ENCODE results near the gene HEXD. TPM values are rescaled to one million over a fixed set of nuclear protein-coding genes. Genes with fewer than 3 reads are reported as not detected.

HEXD gene
- polyA plus RNA-seq, 1 experiment = 9.1 TPM

DNA sequence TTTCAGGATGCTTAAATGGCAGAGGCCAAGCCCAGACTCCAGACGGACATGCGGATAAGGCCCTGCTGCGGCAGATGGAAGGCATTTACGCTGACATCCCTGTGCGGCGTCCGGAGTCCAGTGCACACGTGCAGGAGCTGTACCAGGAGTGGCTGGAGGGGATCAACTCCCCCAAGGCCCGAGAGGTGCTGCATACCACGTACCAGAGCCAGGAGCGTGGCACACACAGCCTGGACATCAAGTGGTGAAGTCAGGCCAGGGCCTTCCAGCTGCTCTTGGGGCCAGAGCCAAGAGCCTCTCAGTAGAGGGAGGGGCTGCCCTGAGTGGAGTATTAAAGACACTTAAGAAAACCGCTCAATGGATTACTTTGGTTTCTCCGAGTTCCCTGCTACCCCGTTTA lies 69.8 kb downstream of the HEXD start:
- POLR2A ChIA-PET = no interaction called here
- H3K27ac ChIP-seq (ENCODE audit: low read depth, low read length) = no peak overlapping the region
- H3K9me3 ChIP-seq (ENCODE audit: control insufficient read depth, insufficient read depth, low read length) = no peaks in the 10 kb centered on the region; the same call in 1 of the 2 replicates
- TF ChIP-seq, protein P1, sequence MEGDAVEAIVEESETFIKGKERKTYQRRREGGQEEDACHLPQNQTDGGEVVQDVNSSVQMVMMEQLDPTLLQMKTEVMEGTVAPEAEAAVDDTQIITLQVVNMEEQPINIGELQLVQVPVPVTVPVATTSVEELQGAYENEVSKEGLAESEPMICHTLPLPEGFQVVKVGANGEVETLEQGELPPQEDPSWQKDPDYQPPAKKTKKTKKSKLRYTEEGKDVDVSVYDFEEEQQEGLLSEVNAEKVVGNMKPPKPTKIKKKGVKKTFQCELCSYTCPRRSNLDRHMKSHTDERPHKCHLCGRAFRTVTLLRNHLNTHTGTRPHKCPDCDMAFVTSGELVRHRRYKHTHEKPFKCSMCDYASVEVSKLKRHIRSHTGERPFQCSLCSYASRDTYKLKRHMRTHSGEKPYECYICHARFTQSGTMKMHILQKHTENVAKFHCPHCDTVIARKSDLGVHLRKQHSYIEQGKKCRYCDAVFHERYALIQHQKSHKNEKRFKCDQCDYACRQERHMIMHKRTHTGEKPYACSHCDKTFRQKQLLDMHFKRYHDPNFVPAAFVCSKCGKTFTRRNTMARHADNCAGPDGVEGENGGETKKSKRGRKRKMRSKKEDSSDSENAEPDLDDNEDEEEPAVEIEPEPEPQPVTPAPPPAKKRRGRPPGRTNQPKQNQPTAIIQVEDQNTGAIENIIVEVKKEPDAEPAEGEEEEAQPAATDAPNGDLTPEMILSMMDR (IDR thresholded peaks at IDR 0.05; ENCODE audit: low read depth, low read length) = no peak
- DNase-seq (ENCODE audit: low read depth, low spot score) = no peak
- no peak overlapping the region for H3K4me3 ChIP-seq (ENCODE audit: low read depth, low read length)
- CTCF ChIA-PET = no interaction called here
- no peaks in the 10 kb centered on the region for H3K27me3 ChIP-seq (ENCODE audit: control insufficient read depth, insufficient read depth, low read length)

DNA sequence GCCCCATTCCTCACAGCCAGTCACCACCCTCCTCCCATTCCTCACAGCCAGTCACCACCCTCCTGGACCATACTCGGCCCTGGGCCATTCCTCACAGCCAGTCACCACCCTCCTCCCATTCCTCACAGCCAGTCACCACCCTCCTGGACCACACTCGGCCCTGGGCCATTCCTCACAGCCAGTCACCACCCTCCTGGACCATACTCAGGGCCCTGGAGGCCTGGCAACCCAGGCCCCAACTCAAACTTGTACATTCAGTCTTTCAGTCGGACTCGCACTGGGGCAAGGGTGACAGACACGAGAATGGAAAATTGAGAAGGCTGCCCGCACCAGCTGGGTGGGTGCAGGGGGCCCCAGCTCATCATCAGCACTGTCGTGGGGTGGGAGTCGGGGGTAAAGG lies 71.0 kb downstream of the HEXD start:
- TF ChIP-seq, protein P1 (IDR thresholded peaks at IDR 0.05; ENCODE audit: low read depth, low read length) = no peak
- H3K27me3 ChIP-seq (ENCODE audit: control insufficient read depth, insufficient read depth, low read length) = no peaks in the 10 kb centered on the region
- ChIA-PET POLR2A (no interaction called here), CTCF (interaction anchor here (0.8 kb wide), 1 partner anchor 62 kb away, joined by 3 read pairs; no protein-coding TSS in a partner anchor)
- no peak overlapping the region for H3K27ac ChIP-seq (ENCODE audit: low read depth, low read length)
- no peak for DNase-seq (ENCODE audit: low read depth, low spot score)
- no peaks in the 10 kb centered on the region; the same call in 1 of the 2 replicates for H3K9me3 ChIP-seq (ENCODE audit: control insufficient read depth, insufficient read depth, low read length)
- H3K4me3 ChIP-seq (ENCODE audit: low read depth, low read length) = no peak overlapping the region

DNA sequence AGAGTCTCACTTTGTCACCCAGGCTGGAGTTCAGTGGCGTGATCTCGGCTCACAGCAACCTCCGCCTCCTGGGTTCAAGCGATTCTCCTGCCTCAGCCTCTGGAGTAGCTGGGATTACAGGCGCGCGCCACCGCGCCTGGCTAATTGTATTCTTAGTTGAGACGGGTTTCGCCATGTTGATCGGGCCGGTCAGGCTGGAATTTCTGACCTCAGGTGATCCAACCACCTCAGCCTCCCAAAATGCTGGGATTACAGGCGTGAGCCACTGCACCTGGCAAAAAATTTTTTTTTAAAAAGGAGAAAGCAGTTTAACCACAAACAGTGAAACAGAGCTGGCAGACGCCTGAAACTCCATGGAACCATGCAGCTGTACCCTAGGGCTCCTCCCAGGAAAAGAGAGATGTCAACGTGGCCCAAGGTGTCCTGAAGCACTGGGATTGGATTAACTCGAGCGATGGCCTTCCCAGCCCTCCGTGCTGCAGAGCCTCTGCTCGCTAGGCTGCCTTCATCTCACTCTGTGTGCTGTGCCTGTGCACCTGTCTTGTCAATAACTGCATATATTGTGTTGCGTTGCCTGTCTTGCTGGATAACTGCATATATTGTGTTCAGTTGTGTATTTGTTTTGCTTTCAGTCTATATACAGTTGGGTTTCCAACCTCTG lies 71.8 kb downstream of the HEXD start:
- DNase-seq (ENCODE audit: low read depth, low spot score) = no peak
- Histone ChIP-seq H3K27ac (ENCODE audit: low read depth, low read length) (no peak overlapping the region), H3K27me3 (ENCODE audit: control insufficient read depth, insufficient read depth, low read length) (no peaks in the 10 kb centered on the region), H3K4me3 (ENCODE audit: low read depth, low read length) (no peak overlapping the region), H3K9me3 (ENCODE audit: control insufficient read depth, insufficient read depth, low read length) (no peaks in the 10 kb centered on the region; the same call in 1 of the 2 replicates)
- CTCF ChIA-PET = no interaction called here
- POLR2A ChIA-PET = no interaction called here
- TF ChIP-seq, protein P1 (IDR thresholded peaks at IDR 0.05; ENCODE audit: low read depth, low read length) = no peak

DNA sequence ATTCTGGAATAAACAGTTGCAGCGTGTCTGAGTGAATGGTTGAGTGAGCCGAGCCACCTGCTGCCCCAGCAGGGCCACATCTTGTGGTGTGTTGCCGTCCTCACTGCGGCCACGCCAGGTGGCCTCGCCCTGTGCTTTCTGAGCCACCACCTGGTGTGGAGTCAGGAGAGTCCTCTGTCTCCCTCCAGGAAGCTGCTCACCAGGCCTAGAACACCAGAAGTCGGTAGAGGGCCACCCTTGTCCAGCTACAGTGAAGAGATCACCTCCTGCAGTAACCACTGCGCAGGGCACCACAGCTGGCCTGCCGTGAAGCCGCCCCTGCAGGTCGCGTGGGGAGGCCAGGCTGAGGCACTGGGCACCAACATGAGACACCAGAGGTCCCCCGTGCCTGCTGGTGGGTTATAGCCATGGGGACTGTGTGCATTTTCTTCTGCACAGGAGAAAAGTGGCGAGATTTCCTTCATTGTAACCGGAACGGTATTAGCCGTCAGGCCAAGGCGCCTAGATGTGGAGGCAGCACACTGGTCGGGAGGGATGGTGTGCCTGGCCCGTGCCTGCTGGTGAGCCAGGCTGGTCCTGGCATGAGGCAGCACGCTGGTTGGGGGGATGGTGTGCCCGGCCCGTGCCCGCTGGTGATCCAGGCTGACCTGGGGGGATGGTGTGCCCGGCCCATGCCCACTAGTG lies 72.5 kb downstream of the HEXD start:
- TF ChIP-seq, protein P1 (IDR thresholded peaks at IDR 0.05; ENCODE audit: low read depth, low read length) = no peak
- CTCF ChIA-PET = no interaction called here
- Histone ChIP-seq H3K9me3 (ENCODE audit: control insufficient read depth, insufficient read depth, low read length) (no peaks in the 10 kb centered on the region; the same call in 1 of the 2 replicates), H3K4me3 (ENCODE audit: low read depth, low read length) (no peak overlapping the region), H3K27me3 (ENCODE audit: control insufficient read depth, insufficient read depth, low read length) (no peaks in the 10 kb centered on the region), H3K27ac (ENCODE audit: low read depth, low read length) (no peak overlapping the region)
- POLR2A ChIA-PET = no interaction called here
- no peak for DNase-seq (ENCODE audit: low read depth, low spot score)

DNA sequence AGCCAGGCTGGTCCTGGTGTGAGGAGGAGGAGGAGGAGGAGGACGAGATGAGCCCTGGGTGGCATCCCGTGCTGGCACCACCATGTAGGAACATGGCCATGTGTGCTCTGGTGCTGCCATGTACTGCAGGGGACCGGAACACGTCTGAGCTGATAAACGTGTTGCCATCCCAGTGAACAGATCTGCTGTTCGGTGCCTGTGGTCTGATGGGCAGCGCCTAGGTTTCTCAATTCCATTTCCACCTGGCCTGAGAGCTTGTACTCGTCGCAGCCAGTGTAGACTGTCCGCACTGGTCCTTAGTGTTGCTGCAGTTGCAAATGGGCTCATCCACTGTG lies 73.0 kb downstream of the HEXD start:
- TF ChIP-seq, protein P1 (IDR thresholded peaks at IDR 0.05; ENCODE audit: low read depth, low read length) = no peak
- Histone ChIP-seq H3K4me3 (ENCODE audit: low read depth, low read length) (no peak overlapping the region), H3K27ac (ENCODE audit: low read depth, low read length) (no peak overlapping the region), H3K9me3 (ENCODE audit: control insufficient read depth, insufficient read depth, low read length) (no peaks in the 10 kb centered on the region; the same call in 1 of the 2 replicates), H3K27me3 (ENCODE audit: control insufficient read depth, insufficient read depth, low read length) (no peaks in the 10 kb centered on the region)
- ChIA-PET CTCF (no interaction called here), POLR2A (no interaction called here)
- no peak for DNase-seq (ENCODE audit: low read depth, low spot score)
